Trophoblast cell (in vitro differentiated cells and primary cell): ENCODE results near the gene SYNM.
A peak's percentile ranks its signal among the peaks of the same experiment; 100 is the strongest.

Experiments used
- DNase-seq, 2 donors: peaks; one replicate each; pipeline ENCODE4 v3.0.0-alpha.2; 2016
- H2AFZ ChIP-seq: 2 replicates; pipeline ENCODE4 v1.6.1; 2013; ENCODE audit warnings: low read length, moderate library complexity, mild to moderate bottlenecking; ENCODE audit not compliant: insufficient read depth, poor library complexity
- H2AK5ac ChIP-seq: 2 replicates; pipeline ENCODE4 v1.6.1; 2013; ENCODE audit warnings: mild to moderate bottlenecking, low read length
- H2BK120ac ChIP-seq: 2 replicates; pipeline ENCODE4 v1.6.1; 2013; ENCODE audit warnings: low read length, mild to moderate bottlenecking, moderate library complexity; ENCODE audit not compliant: insufficient read depth, poor library complexity
- H2BK12ac ChIP-seq: 2 replicates; pipeline ENCODE4 v1.6.1; 2013; ENCODE audit warnings: mild to moderate bottlenecking, low read length, moderate library complexity
- H2BK5ac ChIP-seq: 2 replicates; pipeline ENCODE4 v1.6.1; 2013; ENCODE audit warnings: low read length, low read depth, moderate library complexity, mild to moderate bottlenecking; ENCODE audit not compliant: poor library complexity
- H3K14ac ChIP-seq: 2 replicates; pipeline ENCODE4 v1.6.1; 2013; ENCODE audit warnings: mild to moderate bottlenecking, low read length
- H3K18ac ChIP-seq: 2 replicates; pipeline ENCODE4 v1.6.1; 2013; ENCODE audit warnings: mild to moderate bottlenecking, low read length
- H3K23ac ChIP-seq: 2 replicates; pipeline ENCODE4 v1.6.1; 2013; ENCODE audit warnings: low read length
- H3K27ac ChIP-seq: 2 replicates; pipeline ENCODE4 v1.5.1; 2013; ENCODE audit warnings: low read depth, mild to moderate bottlenecking, inconsistent platforms, low read length, moderate library complexity
- H3K27me3 ChIP-seq: 2 replicates; pipeline ENCODE4 v1.6.1; 2013; ENCODE audit warnings: inconsistent platforms, mild to moderate bottlenecking, low read length, moderate library complexity; ENCODE audit not compliant: insufficient read depth
- H3K36me3 ChIP-seq, 2 experiments: 1 replicate in 1 of 2; 2 replicates in 1 of 2; pipeline ENCODE4 v1.6.1; 2013; ENCODE audit warnings: low read length in 2 of 2, mild to moderate bottlenecking in 2 of 2, moderate library complexity in 1 of 2; ENCODE audit not compliant: insufficient read depth in 2 of 2, control insufficient read depth in 1 of 2
- H3K4ac ChIP-seq: 2 replicates; pipeline ENCODE4 v1.6.1; 2013; ENCODE audit warnings: low read depth, mild to moderate bottlenecking, low read length, moderate library complexity
- H3K4me1 ChIP-seq, 2 experiments: 1 replicate in 1 of 2; 2 replicates in 1 of 2; pipeline ENCODE4 v1.6.1; 2013; ENCODE audit warnings: low read length in 2 of 2, mild to moderate bottlenecking in 2 of 2, moderate library complexity in 1 of 2; ENCODE audit not compliant: insufficient read depth in 2 of 2, control insufficient read depth in 1 of 2
- H3K4me2 ChIP-seq: 2 replicates; pipeline ENCODE4 v1.6.1; 2013; ENCODE audit warnings: inconsistent platforms, mild to moderate bottlenecking, low read length, moderate library complexity
- H3K4me3 ChIP-seq: 2 replicates; pipeline ENCODE4 v1.5.1; 2013; ENCODE audit warnings: mild to moderate bottlenecking, low read depth, low read length, inconsistent platforms
- H3K79me1 ChIP-seq: one replicate; pipeline ENCODE4 v1.6.1; 2013; ENCODE audit warnings: low read length
- H3K79me2 ChIP-seq: 2 replicates; pipeline ENCODE4 v1.6.1; 2013; ENCODE audit warnings: low read length, mild to moderate bottlenecking; ENCODE audit not compliant: control insufficient read depth, insufficient read depth, poor library complexity
- H3K9ac ChIP-seq: 2 replicates; pipeline ENCODE4 v1.6.1; 2013; ENCODE audit warnings: mild to moderate bottlenecking, low read length
- H3K9me3 ChIP-seq: 2 replicates; pipeline ENCODE4 v1.6.1; 2013; ENCODE audit warnings: low read depth, mild to moderate bottlenecking, control low read depth, inconsistent platforms, low read length; ENCODE audit not compliant: insufficient read depth
- H4K12ac ChIP-seq: 2 replicates; pipeline ENCODE4 v1.6.1; 2013; ENCODE audit warnings: low read depth, mild to moderate bottlenecking, low read length, moderate library complexity
- H4K8ac ChIP-seq: 2 replicates; pipeline ENCODE4 v1.6.1; 2013; ENCODE audit warnings: low read depth, mild to moderate bottlenecking, low read length, moderate library complexity
- H4K91ac ChIP-seq: one replicate; pipeline ENCODE4 v1.6.1; 2013; ENCODE audit warnings: low read depth, mild to moderate bottlenecking, low read length, moderate library complexity
- WGBS: extraction: QIAGEN DNeasy Blood & Tissue Kit; methylation state at CpG from one replicate; pipeline ENCODE4 v1.1.7; 2013; ENCODE audit warnings: missing lambda C conversion rate; ENCODE audit not compliant: insufficient read length, insufficient coverage; ENCODE audit errors: extremely low coverage; 5-methylcytosine and 5-hydroxymethylcytosine counted together

Gene SYNM

GRCh38 chr15:99118258-99118632 lies 13.4 kb downstream of the SYNM start:
- H3K4ac ChIP-seq: no peak overlapping the region
- peaks cover 21 to 39% of the 10 kb centered on the region in 2 experiments for H3K36me3 ChIP-seq
- no peak overlapping the region for H3K14ac ChIP-seq
- H4K91ac ChIP-seq: no peak overlapping the region
- H2AFZ ChIP-seq: no peak overlapping the region
- no peak overlapping the region for H4K8ac ChIP-seq
- H2BK120ac ChIP-seq: no peak overlapping the region
- no peak overlapping the region for H3K9ac ChIP-seq
- peaks cover 2% of the 10 kb centered on the region for H3K9me3 ChIP-seq
- no CpG with 5 or more reads among the region's 7 CpGs for WGBS
- H3K79me1 ChIP-seq: peaks cover 5% of the 10 kb centered on the region
- H3K4me1 ChIP-seq: peaks cover 11 to 18% of the 10 kb centered on the region in 2 experiments
- no peak overlapping the region for H3K23ac ChIP-seq
- DNase-seq: no peak
- H2AK5ac ChIP-seq: no peak overlapping the region
- no peak overlapping the region for H3K27ac ChIP-seq
- no peak overlapping the region for H3K18ac ChIP-seq
- H3K4me3 ChIP-seq: no peak overlapping the region
- no peak overlapping the region for H3K4me2 ChIP-seq
- H2BK5ac ChIP-seq: no peak overlapping the region
- H4K12ac ChIP-seq: no peak overlapping the region
- H3K27me3 ChIP-seq: no peaks in the 10 kb centered on the region
- H3K79me2 ChIP-seq: peaks cover under 1% of the 10 kb centered on the region
- no peak overlapping the region for H2BK12ac ChIP-seq

GRCh38 chr15:99118801-99119546 lies 14.1 kb downstream of the SYNM start:
- Histone ChIP-seq H2AFZ (no peak overlapping the region), H3K4ac (no peak overlapping the region), H3K36me3 (peaks cover 17 to 32% of the 10 kb centered on the region in 2 experiments), H2BK12ac (no peak overlapping the region), H3K14ac (no peak overlapping the region), H2AK5ac (no peak overlapping the region), H3K9ac (no peak overlapping the region), H3K9me3 (peaks cover 2% of the 10 kb centered on the region), H2BK120ac (no peak overlapping the region), H3K79me2 (peaks cover 2% of the 10 kb centered on the region), H3K4me2 (no peak overlapping the region), H3K23ac (no peak overlapping the region), H3K18ac (no peak overlapping the region), H3K4me3 (no peak overlapping the region), H2BK5ac (no peak overlapping the region), H4K91ac (no peak overlapping the region), H3K79me1 (peaks cover 8% of the 10 kb centered on the region), H3K4me1 (peaks cover 15 to 22% of the 10 kb centered on the region in 2 experiments), H4K8ac (no peak overlapping the region), H3K27ac (no peak overlapping the region), H4K12ac (no peak overlapping the region), H3K27me3 (no peaks in the 10 kb centered on the region)
- no CpG with 5 or more reads among the region's 22 CpGs for WGBS
- DNase-seq: no peak

- H3K9me3 ChIP-seq: peaks cover 2% of the 10 kb centered on the region
- peaks cover 27 to 33% of the 10 kb centered on the region in 2 experiments for H3K4me1 ChIP-seq
- H3K79me2 ChIP-seq: peaks cover 8% of the 10 kb centered on the region
- WGBS: no CpG with 5 or more reads among the region's 12 CpGs
- no peak overlapping the region for H3K27ac ChIP-seq
- H2BK5ac ChIP-seq: no peak overlapping the region
- no peak overlapping the region for H2AFZ ChIP-seq
- H3K9ac ChIP-seq: no peak overlapping the region
- no peak for DNase-seq
- no peak overlapping the region for H2BK12ac ChIP-seq
- peaks cover 10 to 22% of the 10 kb centered on the region in 2 experiments for H3K36me3 ChIP-seq
- peak overlapping the region; percentile 20 for H4K91ac ChIP-seq
- no peak overlapping the region for H3K4me3 ChIP-seq
- H3K4ac ChIP-seq: no peak overlapping the region
- H2AK5ac ChIP-seq: peak overlapping the region; percentile 39
- H4K8ac ChIP-seq: no peak overlapping the region
- no peak overlapping the region for H2BK120ac ChIP-seq
- peak overlapping the region; percentile 48 for H3K14ac ChIP-seq
- no peak overlapping the region for H3K23ac ChIP-seq
- peaks cover 19% of the 10 kb centered on the region for H3K79me1 ChIP-seq
- H4K12ac ChIP-seq: no peak overlapping the region
- no peak overlapping the region for H3K18ac ChIP-seq
- H3K27me3 ChIP-seq: no peaks in the 10 kb centered on the region
- H3K4me2 ChIP-seq: no peak overlapping the region
Measured at GRCh38 chr15:99120050-99120777, 15.3 kb downstream of the SYNM start.

GRCh38 chr15:99121207-99121606 lies 16.3 kb downstream of the SYNM start:
- Histone ChIP-seq H4K12ac (no peak overlapping the region), H3K9me3 (peaks cover 2% of the 10 kb centered on the region), H3K79me2 (peaks cover 11% of the 10 kb centered on the region), H3K4me2 (no peak overlapping the region), H3K79me1 (peaks cover 27% of the 10 kb centered on the region), H3K23ac (no peak overlapping the region), H3K36me3 (peaks cover 7 to 23% of the 10 kb centered on the region in 2 experiments), H3K4me3 (no peak overlapping the region), H4K91ac (peak overlapping the region; percentile 23), H3K18ac (peak overlapping the region; percentile 1), H3K27ac (no peak overlapping the region), H2AK5ac (peak overlapping the region; percentile 18), H3K4me1 (peaks cover 36 to 43% of the 10 kb centered on the region in 2 experiments), H2BK12ac (peak overlapping the region; percentile 4), H2BK120ac (no peak overlapping the region), H3K9ac (no peak overlapping the region), H3K14ac (no peak overlapping the region), H4K8ac (no peak overlapping the region), H3K27me3 (no peaks in the 10 kb centered on the region), H2BK5ac (no peak overlapping the region), H3K4ac (no peak overlapping the region), H2AFZ (no peak overlapping the region)
- DNase-seq: no peak
- no CpG with 5 or more reads among the region's 10 CpGs for WGBS
